SH-SY5Y (cell line): Measurements from ENCODE around the gene PCARE.

ENCODE experiments used
- GATA2 ChIP-seq: IDR thresholded peaks from 2 replicates; pipeline ENCODE4 v1.6.1; 2011; ENCODE audit warnings: mild to moderate bottlenecking, low read depth, low read length
- GATA3 ChIP-seq: IDR thresholded peaks from 2 replicates; pipeline ENCODE4 v1.6.1; 2011; ENCODE audit warnings: low read depth, mild to moderate bottlenecking, low read length, moderate library complexity

- TF ChIP-seq GATA2: no peak
- no peak for TF ChIP-seq GATA3
Observed at GRCh38 chr2:29066997-29067605, 7.2 kb downstream of the PCARE start.
